GM10248 (cell line): ENCODE results near the gene COG4.
A peak's percentile ranks its signal among the peaks of the same experiment; 100 is the strongest.

Experiments
- CTCF ChIA-PET: fragments of 300-600 bp; sonication (Branson Sonifier 250); formaldehyde crosslinking; extraction: SDS; loops from one replicate; lab custom pipeline; 2021; ENCODE audit warnings: antibody characterized with exemption; lab: Yijun Ruan, JAX
- POLR2A ChIA-PET: fragments of 350-650 bp; sonication (Branson Sonifier 250); formaldehyde crosslinking; extraction: SDS; loops from one replicate; lab custom pipeline; 2020; ENCODE audit warnings: antibody characterized with exemption; lab: Yijun Ruan, JAX
- DNase-seq: peaks from one replicate; pipeline ENCODE4 v3.0.0; 2012; ENCODE audit errors: extremely low spot score
- TF ChIP-seq, protein P1 (sequence below): IDR thresholded peaks from 2 replicates; pipeline ENCODE4 v1.5.1; 2012; ENCODE audit warnings: mild to moderate bottlenecking, low read depth; ENCODE audit errors: extremely low read depth, missing control alignments, control extremely low read depth

The COG4 gene

DNA sequence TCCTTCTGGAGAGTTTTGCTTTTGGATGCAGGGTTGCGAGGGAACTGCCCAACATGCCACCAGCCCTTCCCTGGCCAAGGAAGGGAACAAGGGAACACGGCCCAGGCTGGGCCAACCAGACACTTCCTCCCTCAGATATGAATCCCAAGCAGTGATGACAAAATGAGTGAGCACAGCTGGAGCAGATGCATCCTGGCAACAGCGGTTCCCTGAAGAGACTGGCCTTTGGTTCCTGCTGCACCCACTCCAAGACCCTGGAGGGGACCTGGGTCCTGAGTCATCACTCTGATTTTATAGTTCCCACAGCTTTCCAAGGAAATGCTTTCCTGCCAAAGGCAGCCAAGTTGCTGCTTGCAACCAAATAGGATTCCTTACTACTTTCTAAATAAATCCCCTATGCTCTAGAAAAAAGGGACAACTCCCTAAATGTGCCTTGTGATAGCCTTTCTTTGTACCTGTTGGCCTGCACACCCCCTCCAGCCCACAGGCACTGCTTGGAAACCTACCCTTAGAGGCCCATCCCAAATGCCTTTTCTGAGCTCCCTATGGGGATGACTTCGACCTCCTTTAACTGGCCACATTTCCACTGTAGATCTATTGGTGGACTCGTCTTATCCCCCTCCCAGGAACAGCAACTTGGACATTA is 89.8 kb downstream of the COG4 start:
- TF ChIP-seq, protein P1, sequence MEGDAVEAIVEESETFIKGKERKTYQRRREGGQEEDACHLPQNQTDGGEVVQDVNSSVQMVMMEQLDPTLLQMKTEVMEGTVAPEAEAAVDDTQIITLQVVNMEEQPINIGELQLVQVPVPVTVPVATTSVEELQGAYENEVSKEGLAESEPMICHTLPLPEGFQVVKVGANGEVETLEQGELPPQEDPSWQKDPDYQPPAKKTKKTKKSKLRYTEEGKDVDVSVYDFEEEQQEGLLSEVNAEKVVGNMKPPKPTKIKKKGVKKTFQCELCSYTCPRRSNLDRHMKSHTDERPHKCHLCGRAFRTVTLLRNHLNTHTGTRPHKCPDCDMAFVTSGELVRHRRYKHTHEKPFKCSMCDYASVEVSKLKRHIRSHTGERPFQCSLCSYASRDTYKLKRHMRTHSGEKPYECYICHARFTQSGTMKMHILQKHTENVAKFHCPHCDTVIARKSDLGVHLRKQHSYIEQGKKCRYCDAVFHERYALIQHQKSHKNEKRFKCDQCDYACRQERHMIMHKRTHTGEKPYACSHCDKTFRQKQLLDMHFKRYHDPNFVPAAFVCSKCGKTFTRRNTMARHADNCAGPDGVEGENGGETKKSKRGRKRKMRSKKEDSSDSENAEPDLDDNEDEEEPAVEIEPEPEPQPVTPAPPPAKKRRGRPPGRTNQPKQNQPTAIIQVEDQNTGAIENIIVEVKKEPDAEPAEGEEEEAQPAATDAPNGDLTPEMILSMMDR = no peak
- CTCF ChIA-PET = interaction anchor here (1.0 to 1.6 kb wide), 6 partner anchors 10 to 39 kb away, joined by 3 to 4 read pairs (median 3); no protein-coding TSS in a partner anchor
- DNase-seq = no peak
- POLR2A ChIA-PET = interaction anchor here (0.6 kb wide), 1 partner anchor 21 kb away, joined by 3 read pairs; the partner anchor contains the start of gene FCSK

DNA sequence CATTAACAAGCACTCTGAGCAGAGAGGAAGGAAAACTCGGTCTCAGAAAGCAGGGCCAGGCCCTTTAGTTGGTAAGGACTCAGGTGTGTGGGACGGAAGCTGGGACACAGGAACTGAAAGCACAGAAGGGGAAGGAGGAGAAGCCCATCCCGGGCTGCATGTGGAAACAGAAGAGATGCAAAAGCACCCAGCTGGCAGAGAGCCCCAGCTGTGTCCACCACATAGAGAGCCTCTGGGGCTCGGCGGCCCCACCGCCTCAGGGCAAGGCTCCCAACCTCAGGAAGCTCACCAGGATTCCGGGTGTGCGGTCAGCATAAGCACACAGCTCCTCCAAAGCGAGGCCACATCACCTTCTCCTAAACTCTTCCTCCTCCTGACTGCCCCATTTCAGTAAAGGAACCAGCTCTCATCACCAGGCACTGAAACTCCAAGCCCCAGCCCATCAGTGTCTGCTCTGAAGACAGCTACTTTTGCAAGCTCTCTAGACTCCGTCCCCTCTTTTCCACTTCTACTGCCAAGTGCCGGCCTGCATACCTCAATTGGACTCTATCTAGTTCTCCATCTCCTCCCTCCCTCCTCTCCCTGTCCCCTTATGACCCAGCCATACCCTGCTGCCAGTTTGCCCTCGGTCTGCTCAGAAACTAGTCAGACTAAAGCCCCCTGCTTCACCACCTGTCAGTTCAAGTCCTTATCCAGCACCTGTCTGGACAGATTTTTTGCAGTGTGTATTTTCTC is 90.5 kb downstream of the COG4 start:
- TF ChIP-seq, protein P1 = no peak
- CTCF ChIA-PET = interaction anchor here (1.0 to 1.6 kb wide), 9 partner anchors 11 to 45 kb away, joined by 3 to 4 read pairs (median 3); partner anchors contain the start of gene FCSK
- DNase-seq = no peak
- POLR2A ChIA-PET = interaction anchor here (0.7 kb wide), 1 partner anchor 53 kb away, joined by 4 read pairs; no protein-coding TSS in a partner anchor

DNA sequence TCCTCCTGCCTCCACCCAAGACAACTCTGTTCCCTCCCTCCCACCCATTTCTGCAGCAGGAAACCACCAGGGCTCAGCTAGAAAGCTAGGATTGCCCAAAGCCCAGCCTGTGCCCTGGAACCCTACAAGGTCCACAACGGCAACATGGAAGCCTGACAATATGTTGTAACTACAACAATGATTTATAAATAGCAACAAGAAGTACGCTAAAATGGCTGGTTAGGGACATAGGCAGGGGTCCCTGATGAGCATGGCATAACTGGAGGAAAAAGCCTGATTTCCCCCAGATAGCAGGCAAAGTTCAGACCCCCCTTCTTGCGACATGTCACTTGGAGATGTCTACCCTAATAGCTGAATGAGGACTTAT is 91.0 kb downstream of the COG4 start:
- TF ChIP-seq, protein P1 = no peak
- DNase-seq = no peak
- ChIA-PET POLR2A (interaction anchor here (0.7 kb wide), 1 partner anchor 52 kb away, joined by 4 read pairs; no protein-coding TSS in a partner anchor), CTCF (interaction anchor here (1.0 to 1.6 kb wide), 9 partner anchors 11 to 46 kb away, joined by 3 to 4 read pairs (median 3); partner anchors contain the start of gene FCSK)

DNA sequence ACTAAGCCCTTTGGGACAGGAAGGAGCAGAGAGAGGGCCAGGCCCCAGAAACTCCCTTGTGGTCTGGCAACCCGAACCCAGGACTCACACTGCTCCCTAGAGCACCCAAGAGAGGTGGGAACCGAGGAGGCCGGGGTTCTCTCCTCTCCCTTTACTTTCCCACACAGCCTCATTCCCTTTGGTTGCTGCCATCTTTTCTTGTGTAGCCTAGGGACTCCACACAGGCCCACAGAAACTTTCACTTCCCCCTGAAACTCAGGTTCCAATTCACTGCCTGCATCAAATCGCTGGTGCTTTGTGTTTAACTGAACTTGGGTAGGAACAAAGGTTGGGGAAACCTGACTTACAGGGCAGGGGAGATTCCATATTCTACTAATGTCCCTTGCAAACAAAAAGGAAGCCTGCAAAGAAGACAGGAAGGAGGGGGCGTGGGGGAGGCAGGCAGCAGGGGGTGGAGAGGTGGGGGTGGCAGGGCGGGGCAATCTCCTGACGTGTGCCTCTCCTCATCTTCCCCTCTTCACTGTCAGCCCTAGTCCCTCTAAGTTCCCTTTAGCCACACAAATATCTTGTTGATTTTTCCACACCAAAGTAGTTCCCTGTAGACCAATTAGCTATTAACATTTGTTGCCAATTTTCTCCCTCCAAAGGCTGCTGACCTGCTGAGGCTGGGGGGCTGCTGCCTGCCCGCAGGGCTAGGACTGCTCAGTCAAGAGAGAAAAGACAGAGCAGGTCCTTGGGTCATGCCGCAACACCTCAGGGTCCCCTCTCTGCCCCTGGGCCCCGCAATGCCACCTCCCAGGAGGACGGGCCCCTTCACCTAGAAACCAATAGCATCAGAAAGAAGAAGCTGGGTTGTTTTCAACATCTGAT is 92.5 kb downstream of the COG4 start:
- peak; percentile 81 for DNase-seq
- TF ChIP-seq, protein P1 = no peak
- ChIA-PET CTCF (no interaction called here), POLR2A (interaction anchor here (0.7 to 1.5 kb wide), 2 partner anchors 11 to 22 kb away, joined by 3 to 4 read pairs; no protein-coding TSS in a partner anchor)
